Measurements from ENCODE around the gene C1QTNF2. TPM values are rescaled to one million over a fixed set of nuclear protein-coding genes. Genes with fewer than 3 reads are reported as not detected.

C1QTNF2 gene
- total and polyA plus RNA-seq, 5 donors: 1.6 to 4.3 (median 2.1) TPM

GRCh38 chr5:160390787-160391696 is 20.6 kb upstream of the C1QTNF2 start:
- H3K9me3 ChIP-seq (ENCODE audit: control insufficient read depth, low read length): no peaks in the 10 kb centered on the region
- no peaks in the 10 kb centered on the region for H3K27me3 ChIP-seq (ENCODE audit: control insufficient read depth, insufficient read depth)
- no peak overlapping the region for H3K27ac ChIP-seq (ENCODE audit: low read length)
- no peak overlapping the region for H3K4me3 ChIP-seq (ENCODE audit: low read length)
- H3K4me1 ChIP-seq (ENCODE audit: control insufficient read depth, insufficient read depth, low read length): peaks cover 3% of the 10 kb centered on the region
- ATAC-seq (peak in 1 of 2 donors; percentile 42), DNase-seq (no peak)
- intact Hi-C loops (cut with DNase I): loop anchor here in 1 of 4 donors (5.0 kb wide), 1 partner anchor 369 kb away; no protein-coding TSS in a partner anchor
- WGBS: 72% methylated on average over 8 of the region's 8 CpGs

GRCh38 chr5:160387445-160387844 is 17.0 kb upstream of the C1QTNF2 start:
- DNase-seq (no peak), ATAC-seq (no peak)
- H3K27me3 ChIP-seq (ENCODE audit: control insufficient read depth, insufficient read depth): no peaks in the 10 kb centered on the region
- intact Hi-C loops (cut with DNase I): no loop called here
- H3K4me3 ChIP-seq (ENCODE audit: low read length): no peak overlapping the region
- H3K9me3 ChIP-seq (ENCODE audit: control insufficient read depth, low read length): no peaks in the 10 kb centered on the region
- H3K4me1 ChIP-seq (ENCODE audit: control insufficient read depth, insufficient read depth, low read length): no peaks in the 10 kb centered on the region
- 96% methylated on average over 1 of the region's 1 CpG for WGBS
- H3K27ac ChIP-seq (ENCODE audit: low read length): no peak overlapping the region

GRCh38 chr5:160385496-160385895 is 15.1 kb upstream of the C1QTNF2 start:
- ATAC-seq: no peak
- DNase-seq: no peak
- no peak overlapping the region for H3K27ac ChIP-seq (ENCODE audit: low read length)
- no peaks in the 10 kb centered on the region for H3K27me3 ChIP-seq (ENCODE audit: control insufficient read depth, insufficient read depth)
- no peaks in the 10 kb centered on the region for H3K9me3 ChIP-seq (ENCODE audit: control insufficient read depth, low read length)
- H3K4me3 ChIP-seq (ENCODE audit: low read length): no peak overlapping the region
- no peaks in the 10 kb centered on the region for H3K4me1 ChIP-seq (ENCODE audit: control insufficient read depth, insufficient read depth, low read length)
- intact Hi-C loops (cut with DNase I): no loop called here

DNA sequence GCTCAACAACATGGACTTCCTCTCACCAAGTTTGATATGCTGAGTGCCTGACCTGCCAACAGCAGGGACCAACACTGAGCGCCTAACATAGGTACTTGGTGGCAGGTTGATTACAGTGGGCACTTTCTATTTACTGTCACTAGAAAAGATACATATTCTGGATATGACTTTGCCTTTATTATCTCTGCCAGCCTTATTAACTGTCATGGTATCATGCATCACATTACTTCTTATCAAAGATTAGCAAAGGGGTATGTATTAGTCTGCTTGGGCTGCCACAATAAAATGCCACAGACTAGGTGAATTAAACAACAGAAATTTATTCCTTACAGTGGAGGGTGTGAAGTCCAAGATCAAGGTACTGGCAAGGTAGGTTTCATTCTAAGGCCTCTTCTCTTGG is 14.3 kb upstream of the C1QTNF2 start:
- Histone ChIP-seq H3K27ac (ENCODE audit: low read length) (no peak overlapping the region), H3K4me3 (ENCODE audit: low read length) (no peak overlapping the region), H3K27me3 (ENCODE audit: control insufficient read depth, insufficient read depth) (no peaks in the 10 kb centered on the region), H3K9me3 (ENCODE audit: control insufficient read depth, low read length) (no peaks in the 10 kb centered on the region), H3K4me1 (ENCODE audit: control insufficient read depth, insufficient read depth, low read length) (no peaks in the 10 kb centered on the region)
- 96% methylated on average over 1 of the region's 1 CpG for WGBS
- DNase-seq (no peak), ATAC-seq (no peak)
- intact Hi-C loops (cut with DNase I): no loop called here

DNA sequence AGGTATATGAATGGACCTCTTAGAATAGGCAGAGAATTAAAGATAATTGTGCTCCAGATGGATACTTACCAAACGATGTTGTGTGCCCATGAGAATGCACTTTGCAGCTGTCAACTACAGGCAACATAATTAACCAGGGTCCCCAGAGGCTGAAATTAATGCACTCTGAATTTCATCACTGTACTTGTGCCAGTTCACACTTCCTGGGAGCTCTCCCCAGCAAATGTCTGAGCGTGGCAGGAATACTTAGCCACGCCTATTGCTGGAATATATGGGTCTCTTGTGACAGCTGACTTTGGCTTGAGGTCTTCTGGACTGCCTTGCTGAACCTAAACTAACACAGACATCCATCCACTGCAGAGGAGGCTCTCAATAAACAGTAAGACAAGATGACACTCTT is 11.9 kb upstream of the C1QTNF2 start:
- 47% methylated on average over 3 of the region's 3 CpGs for WGBS
- intact Hi-C loops (cut with DNase I): no loop called here
- Histone ChIP-seq H3K27ac (ENCODE audit: low read length) (no peak overlapping the region), H3K4me1 (ENCODE audit: control insufficient read depth, insufficient read depth, low read length) (peaks cover 3% of the 10 kb centered on the region), H3K4me3 (ENCODE audit: low read length) (no peak overlapping the region), H3K9me3 (ENCODE audit: control insufficient read depth, low read length) (no peaks in the 10 kb centered on the region), H3K27me3 (ENCODE audit: control insufficient read depth, insufficient read depth) (no peaks in the 10 kb centered on the region)
- ATAC-seq (no peak), DNase-seq (no peak)

GRCh38 chr5:160380041-160380440 is 9.6 kb upstream of the C1QTNF2 start:
- intact Hi-C loops (cut with DNase I): no loop called here
- 81% methylated on average over 2 of the region's 2 CpGs for WGBS
- Histone ChIP-seq H3K27ac (ENCODE audit: low read length) (no peak overlapping the region), H3K9me3 (ENCODE audit: control insufficient read depth, low read length) (no peaks in the 10 kb centered on the region), H3K27me3 (ENCODE audit: control insufficient read depth, insufficient read depth) (no peaks in the 10 kb centered on the region), H3K4me3 (ENCODE audit: low read length) (no peak overlapping the region), H3K4me1 (ENCODE audit: control insufficient read depth, insufficient read depth, low read length) (peaks cover 3% of the 10 kb centered on the region)
- DNase-seq (no peak), ATAC-seq (no peak)

DNA sequence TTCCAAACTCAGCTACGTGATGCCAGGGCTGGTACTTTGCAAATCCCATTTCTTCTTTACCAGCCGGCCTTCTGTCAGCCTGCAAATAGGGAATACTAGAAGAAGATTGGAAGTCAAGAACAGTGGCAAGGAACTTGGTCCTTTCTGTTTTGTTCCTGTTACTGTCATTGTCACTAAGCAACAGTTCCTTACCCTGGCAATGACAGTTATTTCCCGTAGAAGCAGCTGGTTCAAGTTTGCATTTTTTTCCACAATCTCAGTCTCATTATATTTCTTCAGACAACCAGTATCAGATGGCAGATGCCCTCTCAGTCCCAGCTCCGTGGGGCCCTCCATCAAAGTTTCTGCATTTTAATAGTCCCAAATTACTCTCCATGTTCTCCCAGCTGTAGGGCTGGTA is 9.1 kb upstream of the C1QTNF2 start:
- intact Hi-C loops (cut with DNase I): no loop called here
- Histone ChIP-seq H3K4me1 (ENCODE audit: control insufficient read depth, insufficient read depth, low read length) (peaks cover 3% of the 10 kb centered on the region), H3K9me3 (ENCODE audit: control insufficient read depth, low read length) (no peaks in the 10 kb centered on the region), H3K27me3 (ENCODE audit: control insufficient read depth, insufficient read depth) (no peaks in the 10 kb centered on the region), H3K27ac (ENCODE audit: low read length) (no peak overlapping the region), H3K4me3 (ENCODE audit: low read length) (no peak overlapping the region)
- ATAC-seq: peak; percentile 52 to 54
- WGBS: 31% methylated on average over 4 of the region's 4 CpGs
- DNase-seq: no peak

GRCh38 chr5:160378330-160378729 is 7.9 kb upstream of the C1QTNF2 start:
- intact Hi-C loops (cut with DNase I): no loop called here
- H3K4me3 ChIP-seq (ENCODE audit: low read length): no peak overlapping the region
- no peaks in the 10 kb centered on the region for H3K27me3 ChIP-seq (ENCODE audit: control insufficient read depth, insufficient read depth)
- no peak for ATAC-seq
- 51% methylated on average over 2 of the region's 2 CpGs for WGBS
- no peaks in the 10 kb centered on the region for H3K9me3 ChIP-seq (ENCODE audit: control insufficient read depth, low read length)
- no peak for DNase-seq
- peaks cover 3% of the 10 kb centered on the region for H3K4me1 ChIP-seq (ENCODE audit: control insufficient read depth, insufficient read depth, low read length)
- H3K27ac ChIP-seq (ENCODE audit: low read length): no peak overlapping the region

- 85% methylated on average over 5 of the region's 5 CpGs for WGBS
- intact Hi-C loops (cut with DNase I): no loop called here
- ATAC-seq (no peak), DNase-seq (no peak)
- no peaks in the 10 kb centered on the region for H3K9me3 ChIP-seq (ENCODE audit: control insufficient read depth, low read length)
- H3K27me3 ChIP-seq (ENCODE audit: control insufficient read depth, insufficient read depth): no peaks in the 10 kb centered on the region
- H3K4me3 ChIP-seq (ENCODE audit: low read length): no peak overlapping the region
- peaks cover 3% of the 10 kb centered on the region for H3K4me1 ChIP-seq (ENCODE audit: control insufficient read depth, insufficient read depth, low read length)
- H3K27ac ChIP-seq (ENCODE audit: low read length): no peak overlapping the region
Observed at GRCh38 chr5:160377651-160378050, 7.2 kb upstream of the C1QTNF2 start.

DNA sequence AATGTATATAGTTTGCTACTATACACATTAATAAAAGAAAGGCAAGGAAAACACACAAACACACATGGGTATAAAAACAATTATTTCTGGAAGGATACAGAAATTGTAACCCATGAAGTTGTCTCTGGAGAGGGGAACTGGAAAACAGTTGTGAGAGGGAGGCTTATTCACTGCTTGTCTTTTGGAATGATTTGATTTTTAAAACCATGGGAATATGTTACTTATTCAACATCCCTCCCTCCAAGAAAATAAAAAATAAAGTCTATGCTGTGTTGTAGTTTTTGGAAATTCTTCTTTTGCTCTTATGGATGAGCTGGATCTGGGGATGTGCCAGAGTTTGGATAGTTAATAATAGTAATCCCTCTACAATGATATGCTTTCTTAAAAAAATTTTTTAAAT is 6.0 kb upstream of the C1QTNF2 start:
- Histone ChIP-seq H3K27ac (ENCODE audit: low read length) (no peak overlapping the region), H3K27me3 (ENCODE audit: control insufficient read depth, insufficient read depth) (no peaks in the 10 kb centered on the region), H3K9me3 (ENCODE audit: control insufficient read depth, low read length) (no peaks in the 10 kb centered on the region), H3K4me3 (ENCODE audit: low read length) (no peak overlapping the region), H3K4me1 (ENCODE audit: control insufficient read depth, insufficient read depth, low read length) (peaks cover 3% of the 10 kb centered on the region)
- intact Hi-C loops (cut with DNase I): no loop called here
- DNase-seq (no peak), ATAC-seq (no peak)

DNA sequence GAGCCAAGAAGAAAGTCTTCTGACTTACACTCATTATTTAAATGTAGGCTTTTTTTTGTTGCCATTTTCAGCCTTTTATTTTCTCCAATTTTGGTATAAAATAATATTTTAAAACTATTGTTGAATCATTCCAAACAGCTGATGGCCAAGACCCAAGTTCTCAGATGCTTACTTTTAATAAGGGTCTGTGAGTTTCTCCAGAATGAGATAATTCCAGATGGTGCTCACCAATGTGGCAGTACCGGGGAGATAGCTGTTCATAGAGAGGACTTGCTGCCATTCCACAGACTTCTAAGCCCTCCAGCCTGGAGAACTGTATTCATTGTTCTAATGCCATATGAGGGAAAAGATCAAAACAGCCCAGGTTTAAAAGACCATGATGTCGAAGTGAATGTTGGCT is 5.3 kb upstream of the C1QTNF2 start:
- intact Hi-C loops (cut with DNase I): no loop called here
- no peaks in the 10 kb centered on the region for H3K9me3 ChIP-seq (ENCODE audit: control insufficient read depth, low read length)
- H3K4me1 ChIP-seq (ENCODE audit: control insufficient read depth, insufficient read depth, low read length): peaks cover 3% of the 10 kb centered on the region
- WGBS: 75% methylated on average over 2 of the region's 2 CpGs
- H3K27ac ChIP-seq (ENCODE audit: low read length): no peak overlapping the region
- ATAC-seq (no peak), DNase-seq (no peak)
- no peak overlapping the region for H3K4me3 ChIP-seq (ENCODE audit: low read length)
- H3K27me3 ChIP-seq (ENCODE audit: control insufficient read depth, insufficient read depth): no peaks in the 10 kb centered on the region

DNA sequence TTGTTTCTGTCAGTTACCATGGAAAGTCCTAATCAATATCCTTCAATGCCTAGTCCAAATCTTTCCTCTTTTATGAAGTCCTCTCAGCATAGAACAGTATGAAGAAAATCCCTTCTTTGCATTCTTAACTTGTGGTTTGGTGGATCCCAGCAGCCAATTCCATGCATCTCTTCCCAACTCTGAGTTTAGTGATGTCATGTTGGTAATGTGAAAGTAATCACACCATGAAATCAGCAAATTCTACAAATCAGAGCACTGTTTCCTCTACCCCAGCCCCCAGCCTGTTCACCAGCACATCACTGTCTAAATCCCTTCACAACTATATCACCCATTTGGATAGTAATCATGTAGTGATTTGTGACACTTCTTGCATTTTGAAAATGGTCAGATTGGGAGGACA is 4.7 kb upstream of the C1QTNF2 start:
- no peak for DNase-seq
- no peak overlapping the region for H3K27ac ChIP-seq (ENCODE audit: low read length)
- peaks cover 3% of the 10 kb centered on the region for H3K4me1 ChIP-seq (ENCODE audit: control insufficient read depth, insufficient read depth, low read length)
- H3K27me3 ChIP-seq (ENCODE audit: control insufficient read depth, insufficient read depth): no peaks in the 10 kb centered on the region
- intact Hi-C loops (cut with DNase I): no loop called here
- H3K4me3 ChIP-seq (ENCODE audit: low read length): no peak overlapping the region
- no peaks in the 10 kb centered on the region for H3K9me3 ChIP-seq (ENCODE audit: control insufficient read depth, low read length)
- ATAC-seq: no peak
